Endothelial cell (in vitro differentiated cells): Measurements from ENCODE around the gene CTBP2. TPM values are rescaled to one million over a fixed set of nuclear protein-coding genes. Genes with fewer than 3 reads are reported as not detected.

Source experiments
- DNase-seq: peaks from one replicate; pipeline ENCODE4 v3.0.0; 2021; ENCODE audit warnings: low spot score
- H3K27ac Mint-ChIP-seq: one replicate; pipeline ENCODE4 v1.8.0; 2021; ENCODE audit warnings: mixed read lengths, inconsistent platforms; ENCODE audit not compliant: unreplicated experiment
- H3K27me3 Mint-ChIP-seq: one replicate; pipeline ENCODE4 v1.8.0; 2021; ENCODE audit warnings: mild to moderate bottlenecking, moderate library complexity, mixed read lengths, inconsistent platforms; ENCODE audit not compliant: unreplicated experiment
- H3K36me3 Mint-ChIP-seq: one replicate; pipeline ENCODE4 v1.8.0; 2021; ENCODE audit warnings: mild to moderate bottlenecking, low read depth, mixed read lengths, inconsistent platforms; ENCODE audit not compliant: unreplicated experiment
- H3K4me1 Mint-ChIP-seq: one replicate; pipeline ENCODE4 v1.8.0; 2021; ENCODE audit warnings: mild to moderate bottlenecking, mixed read lengths, inconsistent platforms; ENCODE audit not compliant: unreplicated experiment
- H3K4me3 Mint-ChIP-seq: one replicate; pipeline ENCODE4 v1.8.0; 2021; ENCODE audit warnings: mild to moderate bottlenecking, mixed read lengths, inconsistent platforms; ENCODE audit not compliant: unreplicated experiment
- H3K9me3 Mint-ChIP-seq: one replicate; pipeline ENCODE4 v1.8.0; 2021; ENCODE audit warnings: mixed read lengths, inconsistent platforms; ENCODE audit not compliant: unreplicated experiment
- CTCF ChIP-seq: fragments of 200-600 bp; sonication (generic); IDR thresholded peaks from one replicate; pipeline ENCODE4 v1.5.0; 2021; ENCODE audit warnings: antibody characterized with exemption; ENCODE audit not compliant: unreplicated experiment
- total RNA-seq: library from RNA; stranded (reverse); fragmentation: NEBNext Ultra II Directional; extraction: Animal tissue kit (Norgen Biotek cat#: 25700); gene quantifications from one replicate; pipeline ENCODE4 v1.2.1, GENCODE V29; 2021; ENCODE audit not compliant: unreplicated experiment

CTBP2 gene
- total RNA-seq, 1 donor from 2014 or later, result 145 TPM

- DNase-seq, result no peak
- Mint-ChIP-seq H3K27me3 (peaks cover 31% of the 10 kb centered on the region), H3K36me3 (peaks cover 40% of the 10 kb centered on the region), H3K27ac (no peak overlapping the region), H3K9me3 (no peaks in the 10 kb centered on the region), H3K4me1 (no peaks in the 10 kb centered on the region), H3K4me3 (no peak overlapping the region)
- TF ChIP-seq CTCF, result no peak
Observed at GRCh38 chr10:124996854-124997215, 163.5 kb downstream of the CTBP2 start.

GRCh38 chr10:124996127-124996853 is 164.1 kb downstream of the CTBP2 start:
- Mint-ChIP-seq H3K36me3 (peaks cover 40% of the 10 kb centered on the region), H3K27me3 (peaks cover 32% of the 10 kb centered on the region), H3K4me3 (no peak overlapping the region), H3K9me3 (no peaks in the 10 kb centered on the region), H3K27ac (peak overlapping the region; percentile 70), H3K4me1 (no peaks in the 10 kb centered on the region)
- no peak for DNase-seq
- TF ChIP-seq CTCF, result no peak

- H3K27ac Mint-ChIP-seq, result no peak overlapping the region
- peaks cover 46% of the 10 kb centered on the region for H3K36me3 Mint-ChIP-seq
- H3K4me1 Mint-ChIP-seq, result no peaks in the 10 kb centered on the region
- H3K4me3 Mint-ChIP-seq, result no peak overlapping the region
- no peaks in the 10 kb centered on the region for H3K9me3 Mint-ChIP-seq
- peaks cover 36% of the 10 kb centered on the region for H3K27me3 Mint-ChIP-seq
- no peak for TF ChIP-seq CTCF
- DNase-seq, result no peak
Observed at GRCh38 chr10:124995605-124996004, 164.8 kb downstream of the CTBP2 start.

GRCh38 chr10:124994573-124995473 is 165.5 kb downstream of the CTBP2 start:
- TF ChIP-seq CTCF, result no peak
- no peak overlapping the region for H3K27ac Mint-ChIP-seq

More at GRCh38 chr10:124994573-124995473, 165.5 kb downstream of the CTBP2 start:
- Mint-ChIP-seq H3K27me3 (peaks cover 40% of the 10 kb centered on the region), H3K4me1 (no peaks in the 10 kb centered on the region), H3K9me3 (no peaks in the 10 kb centered on the region), H3K4me3 (no peak overlapping the region), H3K36me3 (peaks cover 45% of the 10 kb centered on the region)
- DNase-seq, result no peak
